Transverse colon (tissue), 3 donors: ENCODE measurements around the gene ZNF420.
"Not testable (repeated sequence)": the region's sequence is repeated elsewhere in the genome, so short reads cannot be mapped to it uniquely, and the experiment has no call there.

Experiments used
- EP300 ChIP-seq: sonication (generic); formaldehyde crosslinking; IDR thresholded peaks from one replicate; pipeline ENCODE4 v1.6.1; 2017; ENCODE audit warnings: antibody characterized with exemption, low read depth
- POLR2AphosphoS5 ChIP-seq, 3 donors: sonication (generic); formaldehyde crosslinking; IDR thresholded peaks; one replicate each; pipeline ENCODE4 v1.6.1; 2016; ENCODE audit warnings: antibody characterized with exemption in 3 of 3

DNA sequence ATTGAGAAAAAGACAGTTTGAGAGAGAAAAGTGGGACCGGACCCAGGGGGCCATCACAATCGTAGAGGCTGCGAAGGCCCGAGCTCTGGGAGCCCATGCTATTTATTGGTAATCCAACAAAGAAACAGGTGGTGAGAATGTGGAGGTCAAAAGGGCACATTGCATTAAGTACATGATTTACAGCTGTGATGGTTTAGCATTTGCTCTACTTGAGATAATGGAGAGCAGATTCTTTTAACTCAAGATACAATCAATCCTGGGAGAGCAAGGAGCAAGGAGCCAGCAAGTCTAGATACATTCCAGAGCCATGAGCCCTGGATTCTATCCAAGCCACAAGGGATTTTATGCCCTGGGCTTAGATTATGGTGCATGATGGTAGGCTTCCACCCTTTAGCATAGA, 13.3 kb upstream of the ZNF420 start:
- not testable (repeated sequence) for TF ChIP-seq POLR2AphosphoS5 (IDR thresholded peaks at IDR 0.05); EP300
